WERI-Rb-1 (cell line): Measurements from ENCODE around the gene RARB.

Source experiments
- DNase-seq: peaks from one replicate; pipeline ENCODE4 v3.0.0-alpha.2; 2020
- H3K27ac ChIP-seq: fragments of 250-450 bp; sonication (Bioruptor Pico); 2 replicates; pipeline ENCODE4 v1.5.1; 2020; ENCODE audit warnings: mild to moderate bottlenecking, moderate library complexity
- H3K27me3 ChIP-seq: fragments of 250-450 bp; sonication (Bioruptor Pico); 2 replicates; pipeline ENCODE4 v1.5.1; 2021; ENCODE audit warnings: mild to moderate bottlenecking, low read depth, moderate library complexity; ENCODE audit not compliant: insufficient read depth, severe bottlenecking
- H3K36me3 ChIP-seq: fragments of 250-450 bp; sonication (Bioruptor Pico); 2 replicates; pipeline ENCODE4 v1.5.1; 2020; ENCODE audit warnings: mild to moderate bottlenecking, moderate library complexity
- H3K4me3 ChIP-seq: 2 replicates; pipeline ENCODE4 v1.5.1; 2011; ENCODE audit warnings: low read depth, mild to moderate bottlenecking, control low read depth, low read length
- H3K9me3 ChIP-seq: fragments of 250-450 bp; sonication (Bioruptor Pico); 2 replicates; pipeline ENCODE4 v1.5.1; 2021; ENCODE audit warnings: mild to moderate bottlenecking, moderate library complexity; ENCODE audit not compliant: severe bottlenecking
- CTCF ChIP-seq: IDR thresholded peaks from 2 replicates; pipeline ENCODE4 v1.5.1; 2011; ENCODE audit warnings: low read depth, mild to moderate bottlenecking, control low read depth, inconsistent platforms, low read length

Gene RARB

GRCh38 chr3:25400587-25400986 is 27.5 kb upstream of the RARB start:
- H3K27me3 ChIP-seq: no peaks in the 10 kb centered on the region
- H3K9me3 ChIP-seq: no peaks in the 10 kb centered on the region
- H3K36me3 ChIP-seq: no peaks in the 10 kb centered on the region
- no peak overlapping the region for H3K27ac ChIP-seq
- H3K4me3 ChIP-seq: no peak overlapping the region
- no peak for TF ChIP-seq CTCF
- no peak for DNase-seq

- DNase-seq: no peak
- Histone ChIP-seq H3K9me3 (no peaks in the 10 kb centered on the region), H3K27me3 (no peaks in the 10 kb centered on the region), H3K27ac (no peak overlapping the region), H3K36me3 (no peaks in the 10 kb centered on the region), H3K4me3 (no peak overlapping the region)
- TF ChIP-seq CTCF: no peak
These were observed 24.1 kb upstream of the RARB start for GRCh38 chr3:25403968-25404367.

GRCh38 chr3:25404569-25404968 is 23.5 kb upstream of the RARB start:
- TF ChIP-seq CTCF: no peak
- Histone ChIP-seq H3K27me3 (no peaks in the 10 kb centered on the region), H3K4me3 (no peak overlapping the region), H3K27ac (no peak overlapping the region), H3K36me3 (no peaks in the 10 kb centered on the region), H3K9me3 (no peaks in the 10 kb centered on the region)
- DNase-seq: no peak

- DNase-seq: no peak
- H3K9me3 ChIP-seq: no peaks in the 10 kb centered on the region
- no peaks in the 10 kb centered on the region for H3K36me3 ChIP-seq
- H3K4me3 ChIP-seq: no peak overlapping the region
- no peak overlapping the region for H3K27ac ChIP-seq
- H3K27me3 ChIP-seq: no peaks in the 10 kb centered on the region
- TF ChIP-seq CTCF: no peak
These were observed 22.7 kb upstream of the RARB start for GRCh38 chr3:25405335-25405734.

GRCh38 chr3:25410703-25411102 is 17.4 kb upstream of the RARB start:
- DNase-seq: no peak
- H3K27me3 ChIP-seq: no peaks in the 10 kb centered on the region
- H3K9me3 ChIP-seq: no peaks in the 10 kb centered on the region
- H3K4me3 ChIP-seq: no peak overlapping the region
- H3K36me3 ChIP-seq: no peaks in the 10 kb centered on the region
- no peak for TF ChIP-seq CTCF
- H3K27ac ChIP-seq: no peak overlapping the region

GRCh38 chr3:25412269-25412668 is 15.8 kb upstream of the RARB start:
- H3K27me3 ChIP-seq: no peaks in the 10 kb centered on the region
- no peak overlapping the region for H3K27ac ChIP-seq
- no peak for TF ChIP-seq CTCF
- DNase-seq: no peak
- H3K36me3 ChIP-seq: no peaks in the 10 kb centered on the region
- H3K4me3 ChIP-seq: no peak overlapping the region
- no peaks in the 10 kb centered on the region for H3K9me3 ChIP-seq
